Tibial nerve (tissue), 4 donors: ENCODE measurements around the gene ZNF329. TPM values are rescaled to one million over a fixed set of nuclear protein-coding genes. Genes with fewer than 3 reads are reported as not detected.

Experiments
- DNase-seq, 2 donors: peaks; one replicate each; pipeline ENCODE4 v3.0.0-alpha.2; 2019; ENCODE audit warnings: low spot score in 2 of 2
- H3K27ac ChIP-seq, 4 donors: fragments of 200-600 bp; sonication (generic) in 3 of 4; one replicate each; pipeline ENCODE4 v1.5.1; 2017 to 2019; ENCODE audit warnings: mild to moderate bottlenecking in 1 of 4
- H3K27me3 ChIP-seq, 2 donors: fragments of 200-600 bp; sonication (generic) in 1 of 2; one replicate each; pipeline versions ENCODE4 v1.5.1 to v1.6.0; 2017 to 2019
- H3K36me3 ChIP-seq, 3 donors: fragments of 200-600 bp; sonication (generic); one replicate each; pipeline ENCODE4 v1.5.1; 2018 to 2019
- H3K4me1 ChIP-seq, 4 donors: fragments of 200-600 bp; sonication (generic) in 3 of 4; one replicate each; pipeline ENCODE4 v1.5.1; 2017 to 2019
- H3K4me3 ChIP-seq, 4 donors: fragments of 200-600 bp; sonication (generic) in 3 of 4; one replicate each; pipeline ENCODE4 v1.5.1; 2017 to 2019; ENCODE audit warnings: mild to moderate bottlenecking in 1 of 4, moderate library complexity in 1 of 4
- H3K9me3 ChIP-seq, 4 donors: fragments of 200-600 bp; sonication (generic) in 3 of 4; one replicate each; pipeline ENCODE4 v1.5.1; 2017 to 2019
- CTCF ChIP-seq, 5 experiments: fragments of 200-600 bp in 3 of 5; fragments of 450-650 bp in 2 of 5; sonication (generic) in 3 of 5; IDR thresholded peaks; one replicate each; pipeline ENCODE4 v1.5.1; 2016 to 2019; ENCODE audit warnings: antibody characterized with exemption in 5 of 5, mild to moderate bottlenecking in 3 of 5, moderate library complexity in 2 of 5
- EP300 ChIP-seq, 2 donors: sonication (generic); formaldehyde crosslinking; IDR thresholded peaks; one replicate each; pipeline ENCODE4 v1.6.1; 2017; ENCODE audit warnings: antibody characterized with exemption in 2 of 2, mild to moderate bottlenecking in 1 of 2
- POLR2A ChIP-seq, 2 donors: fragments of 450-650 bp; IDR thresholded peaks; one replicate each; pipeline ENCODE4 v1.6.1; 2017; ENCODE audit warnings: antibody characterized with exemption in 2 of 2, mild to moderate bottlenecking in 2 of 2, moderate library complexity in 2 of 2
- WGBS, 2 donors: methylation state at CpG; one replicate each; pipeline ENCODE4 v1.1.5; 2018; 5-methylcytosine and 5-hydroxymethylcytosine counted together
- total RNA-seq, 4 donors: library from RNA; depleted of rRNA; stranded (reverse); fragments of >200 nt; gene quantifications; one replicate each; pipeline ENCODE4 v1.1.0, GENCODE V29; 2016

The ZNF329 gene
- total RNA-seq, 4 donors from 2014 or later = 9.3 to 14.0 (median 9.9) TPM

GRCh38 chr19:58084596-58085347 is 65.8 kb downstream of the ZNF329 start:
- 96 to 97% methylated on average over 46 to 50 of the region's 69 CpGs for WGBS, 2 donors
- TF ChIP-seq CTCF (IDR thresholded peaks at IDR 0.05) (no peak), EP300 (IDR thresholded peaks at IDR 0.05) (no peak), POLR2A (IDR thresholded peaks at IDR 0.05) (no peak)
- H3K9me3 ChIP-seq = peaks cover 4 to 98% (median 43%) of the 10 kb centered on the region in 4 donors
- peaks cover 27 to 93% (median 30%) of the 10 kb centered on the region in 3 donors for H3K36me3 ChIP-seq
- H3K27ac ChIP-seq = no peak overlapping the region
- no peak overlapping the region for H3K4me3 ChIP-seq
- H3K4me1 ChIP-seq = no peaks in the 10 kb centered on the region
- H3K27me3 ChIP-seq = no peaks in the 10 kb centered on the region
- DNase-seq = no peak

GRCh38 chr19:58083021-58083420 is 67.6 kb downstream of the ZNF329 start:
- Histone ChIP-seq H3K27ac (no peak overlapping the region), H3K9me3 (peaks cover 4 to 100% (median 42%) of the 10 kb centered on the region in 4 donors), H3K4me1 (no peaks in the 10 kb centered on the region), H3K27me3 (no peaks in the 10 kb centered on the region), H3K4me3 (no peak overlapping the region), H3K36me3 (peaks cover 27 to 87% (median 30%) of the 10 kb centered on the region in 3 donors)
- TF ChIP-seq POLR2A (IDR thresholded peaks at IDR 0.05) (no peak), CTCF (IDR thresholded peaks at IDR 0.05) (no peak), EP300 (IDR thresholded peaks at IDR 0.05) (no peak)
- no peak for DNase-seq
- 91 to 99% methylated on average over 3 of the region's 3 CpGs for WGBS, 2 donors

GRCh38 chr19:58079792-58080191 is 70.8 kb downstream of the ZNF329 start:
- Histone ChIP-seq H3K4me3 (no peak overlapping the region), H3K27ac (no peak overlapping the region), H3K36me3 (peaks cover 8 to 83% (median 17%) of the 10 kb centered on the region in 3 donors), H3K27me3 (no peaks in the 10 kb centered on the region), H3K4me1 (no peaks in the 10 kb centered on the region), H3K9me3 (peaks cover 0 to 99% (median 35%) of the 10 kb centered on the region in 4 donors)
- 93 to 96% methylated on average over 10 of the region's 10 CpGs for WGBS, 2 donors
- no peak for DNase-seq
- no peak for TF ChIP-seq CTCF (IDR thresholded peaks at IDR 0.05)
- no peak for TF ChIP-seq EP300 (IDR thresholded peaks at IDR 0.05)
- TF ChIP-seq POLR2A (IDR thresholded peaks at IDR 0.05) = no peak

Other genes with a start within 250 kb of the ZNF329 start
- 10 to 100 TPM; 10.3 to 18.0 (median 14.4) TPM for gene ZNF417, start 234.2 kb downstream of the ZNF329 start, total RNA-seq
- 1 to 10 TPM; 2.1 to 6.1 (median 3.3) TPM for gene ZNF418, start 215.4 kb downstream of the ZNF329 start, total RNA-seq
- 1 to 10 TPM; 2.6 to 6.3 (median 3.6) TPM for gene ZNF256, start 203.1 kb downstream of the ZNF329 start, total RNA-seq
- gene C19orf18, start 176.3 kb downstream of the ZNF329 start, total RNA-seq = under 1 TPM in 1 of 4 donors, not detected in 3; 0.66 TPM
- 10 to 100 TPM; 24.6 to 44.4 (median 37.7) TPM for gene ZNF606, start 148.0 kb downstream of the ZNF329 start, total RNA-seq
- 1 to 10 TPM in 1 of 4 donors, not detected in 3; 1.5 TPM for gene ZSCAN1, start 116.8 kb downstream of the ZNF329 start, total RNA-seq
- 10 to 100 TPM in 1 of 4 donors, 1 to 10 TPM in 3; 6.7 to 11.1 (median 9.5) TPM for gene ZNF135, start 91.5 kb downstream of the ZNF329 start, total RNA-seq
- 100 to 1,000 TPM; 109 to 158 (median 129) TPM for gene ZSCAN18, start 52.6 kb downstream of the ZNF329 start, total RNA-seq
- gene ZNF274, start 32.3 kb upstream of the ZNF329 start, total RNA-seq = 10 to 100 TPM; 27.3 to 38.8 (median 33.8) TPM
- gene ZNF544, start 78.1 kb upstream of the ZNF329 start, total RNA-seq = 10 to 100 TPM; 35.2 to 55.2 (median 53.3) TPM
- gene ZNF8, start 128.2 kb upstream of the ZNF329 start, total RNA-seq = 10 to 100 TPM in 1 of 4 donors, 1 to 10 TPM in 3; 8.0 to 11.2 (median 8.6) TPM
- gene ERVK3-1, start 154.6 kb upstream of the ZNF329 start, total RNA-seq = 10 to 100 TPM; 30.0 to 59.2 (median 45.9) TPM
- gene ZSCAN22, start 176.2 kb upstream of the ZNF329 start, total RNA-seq = 1 to 10 TPM; 2.2 to 4.8 (median 4.2) TPM
- 100 to 1,000 TPM in 1 of 4 donors, 10 to 100 TPM in 3; 86.1 to 165 (median 97.6) TPM for gene A1BG, start 202.7 kb upstream of the ZNF329 start, total RNA-seq
- gene ZNF497, start 212.0 kb upstream of the ZNF329 start, total RNA-seq = 1 to 10 TPM; 2.9 to 6.5 (median 3.9) TPM
- gene ZNF837, start 230.2 kb upstream of the ZNF329 start, total RNA-seq = 1 to 10 TPM; 1.3 to 6.9 (median 2.6) TPM
- 1,000 to 10,000 TPM; 1,161 to 1,574 (median 1,263) TPM for gene RPS5, start 236.5 kb upstream of the ZNF329 start, total RNA-seq
- not detected for gene RNF225, start 244.9 kb upstream of the ZNF329 start, total RNA-seq